Liver (tissue), 3 donors: Measurements from ENCODE around the gene ARL6IP4.

Experiments used
- EGR1 ChIP-seq, 2 donors: IDR thresholded peaks; 2 replicates each; pipeline ENCODE4 v1.6.1; 2016 to 2018; ENCODE audit warnings: antibody characterized with exemption in 2 of 2, low read depth in 2 of 2
- FOXA1 ChIP-seq: IDR thresholded peaks from 2 replicates; pipeline ENCODE4 v1.6.1; 2016; ENCODE audit warnings: antibody characterized with exemption
- GABPA ChIP-seq, 2 donors: IDR thresholded peaks in 1 of 2; conservative IDR thresholded peaks in 1 of 2; 2 replicates each; pipeline ENCODE4 v1.6.1; 2016; ENCODE audit warnings: antibody characterized with exemption in 2 of 2, mild to moderate bottlenecking in 1 of 2, moderate library complexity in 1 of 2
- NR2F2 ChIP-seq: IDR thresholded peaks from 2 replicates; pipeline ENCODE4 v1.6.1; 2016; ENCODE audit warnings: antibody characterized with exemption
- RAD21 ChIP-seq, 2 donors: IDR thresholded peaks; 2 replicates each; pipeline ENCODE4 v1.6.1; 2016; ENCODE audit warnings: antibody characterized with exemption in 2 of 2, mild to moderate bottlenecking in 2 of 2
- YY1 ChIP-seq: IDR thresholded peaks from 2 replicates; pipeline ENCODE4 v1.6.1; 2016; ENCODE audit warnings: antibody characterized with exemption, mild to moderate bottlenecking
- TF ChIP-seq, protein P1 (sequence below): fragments of 150-350 bp; IDR thresholded peaks from 2 replicates; pipeline ENCODE4 v1.5.1; 2017; ENCODE audit warnings: improper control_type of control experiment, low read depth, low read length; ENCODE audit not compliant: missing input control
- TF ChIP-seq, protein P2 (sequence below): IDR thresholded peaks from 2 replicates; pipeline ENCODE4 v1.6.1; 2016; ENCODE audit warnings: antibody characterized with exemption, mild to moderate bottlenecking
- TF ChIP-seq, protein P3 (sequence below): IDR thresholded peaks from 2 replicates; pipeline ENCODE4 v1.6.1; 2016; ENCODE audit warnings: antibody characterized with exemption
- donor health status: healthy.
- donor health status: healthy.

DNA sequence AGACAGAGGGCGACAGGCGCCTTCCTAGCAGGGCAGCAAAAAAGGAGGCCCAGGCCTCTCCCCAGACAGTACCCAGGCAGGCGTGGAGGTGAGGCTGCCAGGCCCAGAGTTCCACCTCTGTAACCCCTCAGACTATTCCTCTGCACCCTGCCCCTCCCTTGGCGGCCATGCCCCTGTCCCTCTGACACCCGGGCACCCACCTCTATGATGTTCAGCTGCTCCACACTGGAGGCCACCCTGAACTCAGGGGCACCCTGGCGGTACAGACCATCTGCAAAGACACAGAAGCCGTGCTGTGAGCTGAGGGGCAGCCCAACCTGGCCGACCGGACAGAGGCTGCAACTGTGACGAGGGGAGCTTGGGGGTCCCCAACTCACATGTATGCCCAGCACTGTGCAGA is 20.1 kb downstream of the ARL6IP4 start:
- TF ChIP-seq RAD21 (IDR thresholded peaks at IDR 0.05) (no peak), EGR1 (IDR thresholded peaks at IDR 0.05; ENCODE audit: low read depth in 2 of 2) (no peak), FOXA1 (no peak), YY1 (no peak), NR2F2 (no peak), GABPA (IDR thresholded peaks at IDR 0.05 in 1 of 2, conservative IDR thresholded peaks at IDR 0.05 in 1 of 2) (no peak)
- TF ChIP-seq, protein P1, sequence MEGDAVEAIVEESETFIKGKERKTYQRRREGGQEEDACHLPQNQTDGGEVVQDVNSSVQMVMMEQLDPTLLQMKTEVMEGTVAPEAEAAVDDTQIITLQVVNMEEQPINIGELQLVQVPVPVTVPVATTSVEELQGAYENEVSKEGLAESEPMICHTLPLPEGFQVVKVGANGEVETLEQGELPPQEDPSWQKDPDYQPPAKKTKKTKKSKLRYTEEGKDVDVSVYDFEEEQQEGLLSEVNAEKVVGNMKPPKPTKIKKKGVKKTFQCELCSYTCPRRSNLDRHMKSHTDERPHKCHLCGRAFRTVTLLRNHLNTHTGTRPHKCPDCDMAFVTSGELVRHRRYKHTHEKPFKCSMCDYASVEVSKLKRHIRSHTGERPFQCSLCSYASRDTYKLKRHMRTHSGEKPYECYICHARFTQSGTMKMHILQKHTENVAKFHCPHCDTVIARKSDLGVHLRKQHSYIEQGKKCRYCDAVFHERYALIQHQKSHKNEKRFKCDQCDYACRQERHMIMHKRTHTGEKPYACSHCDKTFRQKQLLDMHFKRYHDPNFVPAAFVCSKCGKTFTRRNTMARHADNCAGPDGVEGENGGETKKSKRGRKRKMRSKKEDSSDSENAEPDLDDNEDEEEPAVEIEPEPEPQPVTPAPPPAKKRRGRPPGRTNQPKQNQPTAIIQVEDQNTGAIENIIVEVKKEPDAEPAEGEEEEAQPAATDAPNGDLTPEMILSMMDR: no peak
- TF ChIP-seq, protein P2, sequence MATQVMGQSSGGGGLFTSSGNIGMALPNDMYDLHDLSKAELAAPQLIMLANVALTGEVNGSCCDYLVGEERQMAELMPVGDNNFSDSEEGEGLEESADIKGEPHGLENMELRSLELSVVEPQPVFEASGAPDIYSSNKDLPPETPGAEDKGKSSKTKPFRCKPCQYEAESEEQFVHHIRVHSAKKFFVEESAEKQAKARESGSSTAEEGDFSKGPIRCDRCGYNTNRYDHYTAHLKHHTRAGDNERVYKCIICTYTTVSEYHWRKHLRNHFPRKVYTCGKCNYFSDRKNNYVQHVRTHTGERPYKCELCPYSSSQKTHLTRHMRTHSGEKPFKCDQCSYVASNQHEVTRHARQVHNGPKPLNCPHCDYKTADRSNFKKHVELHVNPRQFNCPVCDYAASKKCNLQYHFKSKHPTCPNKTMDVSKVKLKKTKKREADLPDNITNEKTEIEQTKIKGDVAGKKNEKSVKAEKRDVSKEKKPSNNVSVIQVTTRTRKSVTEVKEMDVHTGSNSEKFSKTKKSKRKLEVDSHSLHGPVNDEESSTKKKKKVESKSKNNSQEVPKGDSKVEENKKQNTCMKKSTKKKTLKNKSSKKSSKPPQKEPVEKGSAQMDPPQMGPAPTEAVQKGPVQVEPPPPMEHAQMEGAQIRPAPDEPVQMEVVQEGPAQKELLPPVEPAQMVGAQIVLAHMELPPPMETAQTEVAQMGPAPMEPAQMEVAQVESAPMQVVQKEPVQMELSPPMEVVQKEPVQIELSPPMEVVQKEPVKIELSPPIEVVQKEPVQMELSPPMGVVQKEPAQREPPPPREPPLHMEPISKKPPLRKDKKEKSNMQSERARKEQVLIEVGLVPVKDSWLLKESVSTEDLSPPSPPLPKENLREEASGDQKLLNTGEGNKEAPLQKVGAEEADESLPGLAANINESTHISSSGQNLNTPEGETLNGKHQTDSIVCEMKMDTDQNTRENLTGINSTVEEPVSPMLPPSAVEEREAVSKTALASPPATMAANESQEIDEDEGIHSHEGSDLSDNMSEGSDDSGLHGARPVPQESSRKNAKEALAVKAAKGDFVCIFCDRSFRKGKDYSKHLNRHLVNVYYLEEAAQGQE: no peak
- TF ChIP-seq, protein P3, sequence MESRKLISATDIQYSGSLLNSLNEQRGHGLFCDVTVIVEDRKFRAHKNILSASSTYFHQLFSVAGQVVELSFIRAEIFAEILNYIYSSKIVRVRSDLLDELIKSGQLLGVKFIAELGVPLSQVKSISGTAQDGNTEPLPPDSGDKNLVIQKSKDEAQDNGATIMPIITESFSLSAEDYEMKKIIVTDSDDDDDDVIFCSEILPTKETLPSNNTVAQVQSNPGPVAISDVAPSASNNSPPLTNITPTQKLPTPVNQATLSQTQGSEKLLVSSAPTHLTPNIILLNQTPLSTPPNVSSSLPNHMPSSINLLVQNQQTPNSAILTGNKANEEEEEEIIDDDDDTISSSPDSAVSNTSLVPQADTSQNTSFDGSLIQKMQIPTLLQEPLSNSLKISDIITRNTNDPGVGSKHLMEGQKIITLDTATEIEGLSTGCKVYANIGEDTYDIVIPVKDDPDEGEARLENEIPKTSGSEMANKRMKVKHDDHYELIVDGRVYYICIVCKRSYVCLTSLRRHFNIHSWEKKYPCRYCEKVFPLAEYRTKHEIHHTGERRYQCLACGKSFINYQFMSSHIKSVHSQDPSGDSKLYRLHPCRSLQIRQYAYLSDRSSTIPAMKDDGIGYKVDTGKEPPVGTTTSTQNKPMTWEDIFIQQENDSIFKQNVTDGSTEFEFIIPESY: no peak
